ENCODE data around the gene NPC1L1.

The NPC1L1 gene

GRCh38 chr7:44541028-44541869 lies at the start of gene NPC1L1:
Gene NPC1L1, minus strand, starts transcription at chr7:44541330. Its CDS starts 71 bp downstream, at chr7:44541259.
- no peak for DNase-seq

GRCh38 chr7:44590910-44591309 lies 49.8 kb upstream of the NPC1L1 start:
- no peak for DNase-seq

GRCh38 chr7:44587843-44588711 lies 46.9 kb upstream of the NPC1L1 start:
- peak; percentile 63 to 83 for DNase-seq

- DNase-seq: no peak
Observed at GRCh38 chr7:44583146-44583865, 42.2 kb upstream of the NPC1L1 start.

- DNase-seq: peak; percentile 100
Observed at GRCh38 chr7:44581879-44582603, 40.9 kb upstream of the NPC1L1 start, which contains the start of gene TMED4. Gene TMED4, minus strand, starts transcription at chr7:44582231. Its CDS starts 25 bp downstream, at chr7:44582206.

GRCh38 chr7:44580945-44581878 lies 40.1 kb upstream of the NPC1L1 start:
- DNase-seq: peak; percentile 51 to 63

GRCh38 chr7:44576228-44576627 lies 35.1 kb upstream of the NPC1L1 start:
- DNase-seq: no peak

GRCh38 chr7:44575054-44575453 lies 33.9 kb upstream of the NPC1L1 start:
- no peak for DNase-seq

GRCh38 chr7:44574287-44574872 lies 33.2 kb upstream of the NPC1L1 start:
- DNase-seq: no peak

- DNase-seq: peak; percentile 93 to 95
Observed at GRCh38 chr7:44573464-44574286, 32.5 kb upstream of the NPC1L1 start, which contains the start of gene DDX56. Gene DDX56, minus strand, starts transcription at chr7:44573908. Its CDS starts 13 bp downstream, at chr7:44573895.

- no peak for DNase-seq
Observed at GRCh38 chr7:44572771-44573170, 31.6 kb upstream of the NPC1L1 start.

- no peak for DNase-seq
Observed at GRCh38 chr7:44569959-44570358, 28.8 kb upstream of the NPC1L1 start.

- DNase-seq: no peak
Observed at GRCh38 chr7:44568771-44569560, 27.8 kb upstream of the NPC1L1 start.

GRCh38 chr7:44567884-44568283 lies 26.8 kb upstream of the NPC1L1 start:
- no peak for DNase-seq

GRCh38 chr7:44566680-44567079 lies 25.6 kb upstream of the NPC1L1 start:
- DNase-seq: no peak

GRCh38 chr7:44565795-44566559 lies 24.8 kb upstream of the NPC1L1 start:
- no peak for DNase-seq

- DNase-seq: peak; percentile 64 to 65
Observed at GRCh38 chr7:44565097-44565794, 24.1 kb upstream of the NPC1L1 start.
